Lower lobe of right lung (tissue), 2 donors: ENCODE measurements around the gene SCN4B. TPM values are rescaled to one million over a fixed set of nuclear protein-coding genes. Genes with fewer than 3 reads are reported as not detected.

Experiments
- ATAC-seq, 2 donors: fragments of 200-7000 bp; cut with Tn5 transposase; one replicate each; pipeline ENCODE4 v1.9.1; 2020 to 2022; ENCODE audit warnings: mild to moderate bottlenecking in 2 of 2, moderate library complexity in 2 of 2
- DNase-seq: peaks from one replicate; pipeline ENCODE4 v3.0.0-alpha.2; 2020
- H3K27ac ChIP-seq: fragments of 200-600 bp; one replicate; pipeline ENCODE4 v1.8.0; 2022
- H3K27me3 ChIP-seq: fragments of 200-600 bp; one replicate; pipeline ENCODE4 v1.8.0; 2022; ENCODE audit warnings: low read depth
- H3K36me3 ChIP-seq: fragments of 200-600 bp; one replicate; pipeline ENCODE4 v1.8.0; 2022; ENCODE audit warnings: mild to moderate bottlenecking
- H3K4me1 ChIP-seq: fragments of 200-600 bp; one replicate; pipeline ENCODE4 v1.8.0; 2022
- H3K4me3 ChIP-seq: fragments of 200-600 bp; one replicate; pipeline ENCODE4 v1.8.0; 2022; ENCODE audit warnings: mild to moderate bottlenecking
- H3K9me3 ChIP-seq: fragments of 200-600 bp; one replicate; pipeline ENCODE4 v1.8.0; 2022
- intact Hi-C: fragments of 100-400 bp; cut with DNase I; formaldehyde crosslinking; loops from one replicate; pipeline ENCODE4 v1.11.0; 2022
- total RNA-seq: library from RNA; stranded (reverse); fragmentation: NEBNext Ultra II Directional; extraction: Animal tissue kit (Norgen Biotek cat#: 25700); gene quantifications from one replicate; pipeline ENCODE4 v1.2.1, GENCODE V29; 2021
- TF ChIP-seq, protein P1 (sequence below): fragments of 200-600 bp; IDR thresholded peaks from one replicate; pipeline ENCODE4 v1.8.0; 2022; ENCODE audit warnings: antibody characterized with exemption, mild to moderate bottlenecking
- donor health status: DM: no; HTN: yes; CAD: no; lungs with severe emphysema.

SCN4B gene
- total RNA-seq, 1 donor from 2014 or later = 6.0 TPM

- intact Hi-C loops = no loop called here
- H3K9me3 ChIP-seq = no peaks in the 10 kb centered on the region
- ATAC-seq (no peak), DNase-seq (no peak)
- H3K4me3 ChIP-seq = no peak overlapping the region
- no peak overlapping the region for H3K27ac ChIP-seq
- H3K4me1 ChIP-seq = no peaks in the 10 kb centered on the region
- TF ChIP-seq, protein P1, sequence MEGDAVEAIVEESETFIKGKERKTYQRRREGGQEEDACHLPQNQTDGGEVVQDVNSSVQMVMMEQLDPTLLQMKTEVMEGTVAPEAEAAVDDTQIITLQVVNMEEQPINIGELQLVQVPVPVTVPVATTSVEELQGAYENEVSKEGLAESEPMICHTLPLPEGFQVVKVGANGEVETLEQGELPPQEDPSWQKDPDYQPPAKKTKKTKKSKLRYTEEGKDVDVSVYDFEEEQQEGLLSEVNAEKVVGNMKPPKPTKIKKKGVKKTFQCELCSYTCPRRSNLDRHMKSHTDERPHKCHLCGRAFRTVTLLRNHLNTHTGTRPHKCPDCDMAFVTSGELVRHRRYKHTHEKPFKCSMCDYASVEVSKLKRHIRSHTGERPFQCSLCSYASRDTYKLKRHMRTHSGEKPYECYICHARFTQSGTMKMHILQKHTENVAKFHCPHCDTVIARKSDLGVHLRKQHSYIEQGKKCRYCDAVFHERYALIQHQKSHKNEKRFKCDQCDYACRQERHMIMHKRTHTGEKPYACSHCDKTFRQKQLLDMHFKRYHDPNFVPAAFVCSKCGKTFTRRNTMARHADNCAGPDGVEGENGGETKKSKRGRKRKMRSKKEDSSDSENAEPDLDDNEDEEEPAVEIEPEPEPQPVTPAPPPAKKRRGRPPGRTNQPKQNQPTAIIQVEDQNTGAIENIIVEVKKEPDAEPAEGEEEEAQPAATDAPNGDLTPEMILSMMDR = no peak
- H3K27me3 ChIP-seq = no peaks in the 10 kb centered on the region
- no peaks in the 10 kb centered on the region for H3K36me3 ChIP-seq
Measured at GRCh38 chr11:118108513-118108912, 44.1 kb downstream of the SCN4B start.

- Histone ChIP-seq H3K4me1 (no peaks in the 10 kb centered on the region), H3K4me3 (no peak overlapping the region), H3K27ac (no peak overlapping the region), H3K36me3 (no peaks in the 10 kb centered on the region), H3K9me3 (no peaks in the 10 kb centered on the region), H3K27me3 (no peaks in the 10 kb centered on the region)
- TF ChIP-seq, protein P1 = no peak
- DNase-seq (no peak), ATAC-seq (peak; percentile 32 to 56)
- intact Hi-C loops = no loop called here
Measured at GRCh38 chr11:118106789-118107335, 45.8 kb downstream of the SCN4B start.

DNA sequence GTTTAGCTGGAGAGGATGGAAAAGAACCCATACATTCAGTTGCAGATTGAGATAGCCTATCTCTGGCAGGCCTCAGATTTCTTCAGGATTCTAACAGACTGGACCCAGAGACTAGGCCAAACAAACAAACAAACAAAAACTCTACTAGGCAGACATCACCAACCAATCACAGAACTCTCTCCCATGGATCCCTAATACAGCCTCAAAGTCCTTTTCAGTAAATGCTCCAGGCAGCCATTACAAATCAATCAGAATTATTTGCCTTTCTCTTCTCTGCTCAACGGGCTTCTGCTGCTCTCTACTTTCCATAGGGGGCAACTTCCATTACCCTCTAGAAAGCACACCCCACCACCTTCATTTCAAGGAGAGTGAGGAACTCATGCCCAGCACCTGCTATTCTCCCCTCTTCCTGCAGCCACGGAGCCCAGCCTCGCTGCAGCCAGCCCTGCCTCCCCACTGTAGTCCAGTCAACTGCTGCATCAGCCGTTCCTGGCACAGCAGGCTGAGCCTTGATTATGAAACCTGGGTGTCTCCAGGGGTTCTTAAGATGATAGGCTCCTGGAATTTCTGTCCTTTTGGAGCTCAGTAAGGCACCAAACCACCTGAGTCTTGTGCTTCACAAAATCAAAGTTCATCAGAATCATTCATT lies 46.8 kb downstream of the SCN4B start:
- TF ChIP-seq, protein P1 = no peak
- no peak for DNase-seq
- Histone ChIP-seq H3K27me3 (no peaks in the 10 kb centered on the region), H3K27ac (no peak overlapping the region), H3K4me1 (no peaks in the 10 kb centered on the region), H3K4me3 (no peak overlapping the region), H3K9me3 (no peaks in the 10 kb centered on the region), H3K36me3 (no peaks in the 10 kb centered on the region)
- no peak for ATAC-seq
- intact Hi-C loops = no loop called here

DNA sequence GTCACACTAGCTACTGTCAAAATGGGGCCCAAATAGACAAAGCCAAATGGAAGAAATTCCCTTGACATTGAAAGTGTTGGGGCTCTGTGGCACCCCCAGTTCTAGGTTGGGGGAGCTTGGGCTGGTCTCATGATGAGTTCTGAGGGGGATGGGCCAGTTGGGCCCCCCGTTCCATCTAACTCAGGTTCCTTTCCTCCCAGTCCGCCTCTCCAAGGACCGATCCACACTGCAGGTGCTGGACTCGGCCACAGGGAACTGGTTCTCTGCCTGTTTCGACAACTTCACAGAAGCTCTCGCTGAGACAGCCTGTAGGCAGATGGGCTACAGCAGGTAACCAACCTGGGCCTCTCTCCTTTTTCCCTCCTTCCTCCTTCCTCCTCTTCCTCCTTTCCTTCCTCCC lies 48.1 kb downstream of the SCN4B start:
- Histone ChIP-seq H3K36me3 (no peaks in the 10 kb centered on the region), H3K9me3 (no peaks in the 10 kb centered on the region), H3K27me3 (no peaks in the 10 kb centered on the region), H3K4me1 (no peaks in the 10 kb centered on the region), H3K4me3 (no peak overlapping the region), H3K27ac (no peak overlapping the region)
- TF ChIP-seq, protein P1 = no peak
- intact Hi-C loops = no loop called here
- no peak for DNase-seq
- no peak for ATAC-seq

DNA sequence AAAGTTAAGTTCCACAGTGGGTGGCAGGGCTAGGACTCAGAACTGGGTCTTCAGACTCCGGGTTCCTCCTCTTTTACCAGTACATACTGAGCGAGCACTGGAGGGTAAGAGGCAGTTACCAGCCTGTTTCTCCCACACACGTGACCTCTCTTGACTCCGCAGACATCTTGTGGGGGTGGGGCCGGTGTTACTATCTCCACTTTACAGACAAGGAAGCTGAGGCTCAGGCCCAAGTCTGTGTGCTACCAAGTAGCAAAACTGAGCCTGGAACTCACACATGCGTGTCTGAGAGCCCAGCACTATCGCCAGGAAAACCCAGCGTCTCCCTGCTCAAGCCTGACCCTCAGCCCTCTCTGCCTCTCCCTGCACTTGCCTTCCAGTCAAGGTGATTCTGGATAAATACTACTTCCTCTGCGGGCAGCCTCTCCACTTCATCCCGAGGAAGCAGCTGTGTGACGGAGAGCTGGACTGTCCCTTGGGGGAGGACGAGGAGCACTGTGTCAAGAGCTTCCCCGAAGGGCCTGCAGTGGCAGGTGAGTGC lies 49.8 kb downstream of the SCN4B start:
- Histone ChIP-seq H3K36me3 (no peaks in the 10 kb centered on the region), H3K9me3 (no peaks in the 10 kb centered on the region), H3K4me1 (no peaks in the 10 kb centered on the region), H3K27me3 (no peaks in the 10 kb centered on the region), H3K4me3 (no peak overlapping the region), H3K27ac (no peak overlapping the region)
- DNase-seq (no peak), ATAC-seq (no peak)
- TF ChIP-seq, protein P1 = no peak
- intact Hi-C loops = no loop called here
